HEK293T (cell line): ENCODE results near the gene USP6.

Source experiments
- BHLHE40 ChIP-seq: fragments of 450-650 bp; IDR thresholded peaks from 2 replicates; pipeline ENCODE4 v1.6.1; 2016; ENCODE audit warnings: mild to moderate bottlenecking, moderate library complexity, borderline replicate concordance
- L3MBTL2 ChIP-seq: fragments of 450-650 bp; conservative IDR thresholded peaks from 2 replicates; pipeline ENCODE4 v1.6.1; 2016; ENCODE audit warnings: mild to moderate bottlenecking
- ZNF384 ChIP-seq: fragments of 450-650 bp; IDR thresholded peaks from 2 replicates; pipeline ENCODE4 v1.6.1; 2016

DNA sequence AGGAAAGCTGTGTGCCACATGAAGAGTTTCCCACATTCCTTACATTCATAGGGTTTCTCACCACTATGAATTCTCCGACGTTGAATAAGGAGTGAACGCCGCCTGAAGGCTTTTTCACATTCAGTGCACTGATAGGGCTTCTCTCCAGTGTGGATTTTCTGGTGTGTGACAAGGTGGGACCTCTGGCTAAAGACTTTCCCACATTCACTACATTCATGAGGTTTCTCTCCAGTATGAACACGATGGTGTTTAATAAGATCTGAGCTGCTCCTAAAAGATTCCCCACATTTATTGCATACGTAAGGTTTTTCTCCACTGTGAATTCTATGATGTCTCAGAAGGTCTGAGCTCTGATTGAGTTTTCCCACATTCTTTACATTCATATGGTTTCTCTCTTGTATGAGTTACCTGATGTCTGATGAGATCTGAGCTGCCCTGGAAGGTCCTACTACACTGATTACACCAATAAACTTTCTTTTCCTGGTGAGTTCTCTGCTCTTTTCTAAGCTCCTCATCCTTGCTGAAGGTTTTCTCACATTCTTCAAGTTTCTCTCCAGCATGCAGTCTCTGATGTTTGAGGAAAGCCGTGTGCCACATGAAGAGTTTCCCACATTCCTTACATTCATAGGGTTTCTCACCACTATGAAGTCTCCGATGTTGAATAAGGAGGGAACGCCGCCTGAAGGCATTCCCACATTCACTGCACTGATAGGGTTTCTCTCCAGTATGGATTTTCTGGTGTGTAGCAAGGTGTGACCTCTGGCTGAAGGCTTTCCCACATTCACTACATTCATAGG is 65.9 kb downstream of the USP6 start:
- peak; percentile 53 for TF ChIP-seq L3MBTL2
- TF ChIP-seq BHLHE40 = no peak
- TF ChIP-seq ZNF384 = no peak
